Keratinocyte (primary cell): ENCODE results near the gene FMR1NB. TPM values are rescaled to one million over a fixed set of nuclear protein-coding genes. Genes with fewer than 3 reads are reported as not detected.

Experiments used
- DNase-seq: peaks from one replicate; pipeline ENCODE4 v3.0.0-alpha.2; 2011; ENCODE audit warnings: low read depth, missing footprints, low spot score
- FAIRE-seq: peaks from 2 replicates; lab custom pipeline; 2011; peaks lifted over from hg19 to GRCh38; lab: Jason Lieb, UNC
- H2AFZ ChIP-seq: 2 replicates; pipeline ENCODE4 v1.6.0; 2012; ENCODE audit warnings: low read length, control low read depth, inconsistent platforms; ENCODE audit not compliant: control insufficient read depth
- H3K27ac ChIP-seq: 2 replicates; pipeline ENCODE4 v1.5.1; 2011; ENCODE audit warnings: low read length; ENCODE audit not compliant: control insufficient read depth, insufficient read depth
- H3K27me3 ChIP-seq: 3 replicates; pipeline ENCODE4 v1.6.0; 2011; ENCODE audit warnings: low read length; ENCODE audit not compliant: control insufficient read depth, insufficient read depth; ENCODE audit errors: extremely low read depth
- H3K36me3 ChIP-seq, 2 experiments: 2 replicates in 1 of 2; 3 replicates in 1 of 2; pipeline ENCODE4 v1.5.1; 2011; ENCODE audit warnings: low read length in 2 of 2, mild to moderate bottlenecking in 1 of 2; ENCODE audit not compliant: control insufficient read depth in 2 of 2, insufficient read depth in 2 of 2; ENCODE audit errors: extremely low read depth in 1 of 2
- H3K4me1 ChIP-seq: 3 replicates; pipeline ENCODE4 v1.5.1; 2011; ENCODE audit warnings: low read length; ENCODE audit not compliant: control insufficient read depth, insufficient read depth; ENCODE audit errors: extremely low read depth
- H3K4me2 ChIP-seq: 3 replicates; pipeline ENCODE4 v1.6.0; 2011; ENCODE audit warnings: low read depth, low read length; ENCODE audit not compliant: control insufficient read depth, insufficient read depth; ENCODE audit errors: extremely low read depth
- H3K4me3 ChIP-seq, 3 experiments: fragments of 200-600 bp in 1 of 3; sonication (generic) in 1 of 3; 2 replicates in 2 of 3; 3 replicates in 1 of 3; pipeline ENCODE4 v1.5.1; 2011 to 2016; ENCODE audit warnings: low read length in 3 of 3, mild to moderate bottlenecking in 3 of 3, control low read depth in 2 of 3, inconsistent platforms in 1 of 3, low read depth in 1 of 3, mixed read lengths in 1 of 3, mixed run types in 1 of 3, moderate library complexity in 1 of 3; ENCODE audit not compliant: control insufficient read depth in 2 of 3, insufficient read depth in 2 of 3; ENCODE audit errors: extremely low read depth in 1 of 3
- H3K79me2 ChIP-seq: 2 replicates; pipeline ENCODE4 v1.6.0; 2012; ENCODE audit warnings: low read length; ENCODE audit not compliant: control insufficient read depth, insufficient read depth
- H3K9ac ChIP-seq: 3 replicates; pipeline ENCODE4 v1.6.0; 2011; ENCODE audit warnings: low read length; ENCODE audit not compliant: control insufficient read depth, insufficient read depth; ENCODE audit errors: extremely low read depth
- H3K9me1 ChIP-seq: 3 replicates; pipeline ENCODE4 v1.6.0; 2011; ENCODE audit warnings: low read length; ENCODE audit not compliant: control insufficient read depth, insufficient read depth; ENCODE audit errors: extremely low read depth
- H3K9me3 ChIP-seq: 2 replicates; pipeline ENCODE4 v1.5.1; 2012; ENCODE audit warnings: low read depth, low read length; ENCODE audit not compliant: control insufficient read depth
- H4K20me1 ChIP-seq: 3 replicates; pipeline ENCODE4 v1.6.0; 2011; ENCODE audit warnings: low read length; ENCODE audit not compliant: control insufficient read depth, insufficient read depth; ENCODE audit errors: extremely low read depth
- CTCF ChIP-seq, 3 experiments: IDR thresholded peaks in 1 of 3; conservative IDR thresholded peaks in 1 of 3; optimal IDR thresholded peaks in 1 of 3; 2 replicates in 2 of 3; 3 replicates in 1 of 3; pipeline versions ENCODE3 to v1.5.1; 2011; ENCODE audit warnings: low read length in 3 of 3, mild to moderate bottlenecking in 3 of 3, moderate library complexity in 2 of 3, control low read depth in 1 of 3, inconsistent platforms in 1 of 3; ENCODE audit not compliant: insufficient read depth in 2 of 3; ENCODE audit errors: extremely low read depth in 1 of 3
- EZH2 ChIP-seq: IDR thresholded peaks from one replicate; pipeline ENCODE4 v1.6.1; 2012; ENCODE audit warnings: inconsistent platforms, mild to moderate bottlenecking, low read length, moderate library complexity
- dilution Hi-C: fragments of 300-500 bp; cut with MboI; formaldehyde crosslinking; loops from one replicate; pipeline ENCODE4 v1.7.0; 2020; ENCODE audit warnings: low sequenced_read_pairs; ENCODE audit not compliant: extremely low pct_ligation_motif_present
- polyA plus RNA-seq, 5 experiments: library from polyadenylated mRNA; depleted of rRNA in 3 of 5; stranded (reverse) in 3 of 5; stranded (forward) in 1 of 5; unstranded in 1 of 5; fragments of >200 nt; gene quantifications; 1 replicate in 1 of 5; 2 replicates in 3 of 5; 3 replicates in 1 of 5; pipeline versions ENCODE4 v1.2.1 to v1.2.3, GENCODE V29; 2011 to 2012; ENCODE audit warnings: missing spikeins in 2 of 5, low read depth in 1 of 5, low replicate concordance in 1 of 5

FMR1NB gene
- polyA plus RNA-seq, 1 donor (not counting 4 experiments of a cell fraction or from before 2014, with no cell fraction given) = not detected

- Histone ChIP-seq H3K27ac (no peak overlapping the region), H3K4me3 (no peak overlapping the region), H3K4me1 (no peaks in the 10 kb centered on the region), H2AFZ (no peak overlapping the region), H3K4me2 (no peak overlapping the region), H3K9ac (no peak overlapping the region), H3K36me3 (no peaks in the 10 kb centered on the region), H3K9me3 (no peaks in the 10 kb centered on the region), H3K27me3 (no peaks in the 10 kb centered on the region), H4K20me1 (no peaks in the 10 kb centered on the region), H3K9me1 (no peaks in the 10 kb centered on the region), H3K79me2 (no peaks in the 10 kb centered on the region)
- no peak for TF ChIP-seq CTCF (optimal IDR thresholded peaks at IDR 0.05 in 1 of 3, IDR thresholded peaks at IDR 0.05 in 1 of 3, conservative IDR thresholded peaks at IDR 0.05 in 1 of 3; ENCODE audit: extremely low read depth in 1 of 3, insufficient read depth in 2 of 3, low read length in 3 of 3)
- no peak for TF ChIP-seq EZH2
- dilution Hi-C loops = no loop called here
- FAIRE-seq = no peak
- DNase-seq = no peak
Measured at GRCh38 chrX:147948531-147948930, 32.6 kb upstream of the FMR1NB start.

- FAIRE-seq (no peak), DNase-seq (no peak)
- TF ChIP-seq EZH2 (no peak), CTCF (optimal IDR thresholded peaks at IDR 0.05 in 1 of 3, IDR thresholded peaks at IDR 0.05 in 1 of 3, conservative IDR thresholded peaks at IDR 0.05 in 1 of 3; ENCODE audit: extremely low read depth in 1 of 3, insufficient read depth in 2 of 3, low read length in 3 of 3) (no peak)
- Histone ChIP-seq H3K4me3 (no peak overlapping the region), H3K4me2 (no peak overlapping the region), H3K4me1 (no peaks in the 10 kb centered on the region), H4K20me1 (no peaks in the 10 kb centered on the region), H3K9me1 (no peaks in the 10 kb centered on the region), H2AFZ (no peak overlapping the region), H3K79me2 (no peaks in the 10 kb centered on the region), H3K27me3 (no peaks in the 10 kb centered on the region), H3K9me3 (no peaks in the 10 kb centered on the region), H3K27ac (no peak overlapping the region), H3K36me3 (no peaks in the 10 kb centered on the region), H3K9ac (no peak overlapping the region)
- dilution Hi-C loops = no loop called here
Measured at GRCh38 chrX:147950352-147950751, 30.8 kb upstream of the FMR1NB start.
